Measurements from ENCODE around the gene MYO5B. TPM values are rescaled to one million over a fixed set of nuclear protein-coding genes. Genes with fewer than 3 reads are reported as not detected.
A peak's percentile ranks its signal among the peaks of the same experiment; 100 is the strongest.

Gene MYO5B
- total RNA-seq, 1 donor from 2014 or later: 1.5 TPM

DNA sequence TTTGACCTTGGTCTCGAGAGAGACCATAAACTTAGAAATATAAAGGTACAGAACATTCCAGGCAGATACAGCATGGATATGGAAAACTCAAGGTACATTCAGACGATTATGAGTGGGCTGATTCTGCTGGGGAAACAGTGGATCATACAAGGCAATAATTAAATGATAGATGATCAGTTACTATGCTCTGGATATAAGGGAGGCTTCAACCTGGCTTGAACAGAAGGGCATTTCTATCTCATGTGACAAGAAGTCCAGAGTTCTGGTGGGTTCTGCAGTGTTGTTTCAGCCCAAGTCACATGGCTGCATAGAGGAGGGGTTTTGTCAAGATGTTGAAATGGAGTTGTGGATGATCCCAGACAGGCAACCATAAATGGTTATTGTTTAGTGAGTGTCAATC lies 23.5 kb downstream of the MYO5B start:
- H3K4me1 Mint-ChIP-seq (ENCODE audit: unreplicated experiment): no peaks in the 10 kb centered on the region
- no peak overlapping the region for H3K27ac Mint-ChIP-seq (ENCODE audit: unreplicated experiment)
- TF ChIP-seq, protein P1, sequence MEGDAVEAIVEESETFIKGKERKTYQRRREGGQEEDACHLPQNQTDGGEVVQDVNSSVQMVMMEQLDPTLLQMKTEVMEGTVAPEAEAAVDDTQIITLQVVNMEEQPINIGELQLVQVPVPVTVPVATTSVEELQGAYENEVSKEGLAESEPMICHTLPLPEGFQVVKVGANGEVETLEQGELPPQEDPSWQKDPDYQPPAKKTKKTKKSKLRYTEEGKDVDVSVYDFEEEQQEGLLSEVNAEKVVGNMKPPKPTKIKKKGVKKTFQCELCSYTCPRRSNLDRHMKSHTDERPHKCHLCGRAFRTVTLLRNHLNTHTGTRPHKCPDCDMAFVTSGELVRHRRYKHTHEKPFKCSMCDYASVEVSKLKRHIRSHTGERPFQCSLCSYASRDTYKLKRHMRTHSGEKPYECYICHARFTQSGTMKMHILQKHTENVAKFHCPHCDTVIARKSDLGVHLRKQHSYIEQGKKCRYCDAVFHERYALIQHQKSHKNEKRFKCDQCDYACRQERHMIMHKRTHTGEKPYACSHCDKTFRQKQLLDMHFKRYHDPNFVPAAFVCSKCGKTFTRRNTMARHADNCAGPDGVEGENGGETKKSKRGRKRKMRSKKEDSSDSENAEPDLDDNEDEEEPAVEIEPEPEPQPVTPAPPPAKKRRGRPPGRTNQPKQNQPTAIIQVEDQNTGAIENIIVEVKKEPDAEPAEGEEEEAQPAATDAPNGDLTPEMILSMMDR (IDR thresholded peaks at IDR 0.05; ENCODE audit: unreplicated experiment): no peak
- peaks cover 2% of the 10 kb centered on the region for H3K27me3 Mint-ChIP-seq (ENCODE audit: unreplicated experiment)
- H3K4me3 Mint-ChIP-seq (ENCODE audit: unreplicated experiment): no peak overlapping the region
- no peak for DNase-seq (ENCODE audit: low spot score)
- H3K9me3 Mint-ChIP-seq (ENCODE audit: unreplicated experiment): no peaks in the 10 kb centered on the region
- no peaks in the 10 kb centered on the region for H3K36me3 Mint-ChIP-seq (ENCODE audit: low read depth, unreplicated experiment)

DNA sequence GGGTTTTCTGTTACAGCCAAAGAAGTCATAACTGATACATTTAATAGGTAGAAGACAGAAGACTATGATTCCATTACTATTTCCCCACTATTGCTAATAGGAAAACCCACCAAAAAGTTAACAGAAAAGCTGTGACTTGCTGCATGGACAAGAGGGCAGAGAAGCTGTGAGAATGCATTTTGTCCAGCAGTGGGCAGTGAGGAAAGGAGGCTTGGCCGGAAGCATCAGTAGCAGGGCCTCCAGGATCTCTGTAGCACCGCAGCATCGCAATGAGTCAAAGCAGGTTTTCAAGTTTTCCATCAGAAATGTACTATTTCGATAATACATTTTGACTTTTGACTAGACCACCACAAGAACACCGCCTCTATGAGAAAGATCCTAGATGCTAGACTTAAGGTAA lies 24.9 kb downstream of the MYO5B start:
- Mint-ChIP-seq H3K9me3 (ENCODE audit: unreplicated experiment) (no peaks in the 10 kb centered on the region), H3K4me1 (ENCODE audit: unreplicated experiment) (no peaks in the 10 kb centered on the region), H3K36me3 (ENCODE audit: low read depth, unreplicated experiment) (no peaks in the 10 kb centered on the region), H3K27me3 (ENCODE audit: unreplicated experiment) (peaks cover 2% of the 10 kb centered on the region), H3K4me3 (ENCODE audit: unreplicated experiment) (no peak overlapping the region), H3K27ac (ENCODE audit: unreplicated experiment) (no peak overlapping the region)
- DNase-seq (ENCODE audit: low spot score): peak; percentile 19
- TF ChIP-seq, protein P1 (IDR thresholded peaks at IDR 0.05; ENCODE audit: unreplicated experiment): no peak

DNA sequence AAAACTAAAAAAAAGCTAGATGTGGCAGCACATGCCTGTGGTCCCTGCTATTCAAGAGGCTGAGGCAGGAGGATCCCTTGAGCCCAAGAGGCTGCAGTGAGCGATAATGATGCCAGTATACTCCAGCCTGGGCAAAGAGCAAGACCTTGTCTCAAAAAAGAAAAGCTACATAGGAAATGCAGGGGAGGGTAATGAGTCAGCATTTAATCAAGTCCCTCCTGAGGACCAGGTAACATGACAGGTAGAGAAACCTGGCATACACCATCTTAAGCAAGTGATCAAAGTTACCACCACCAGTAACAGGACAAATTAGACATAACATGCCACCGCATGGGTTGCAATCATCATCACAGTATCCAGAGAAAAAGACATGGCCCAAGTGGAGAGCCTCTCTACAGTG lies 25.8 kb downstream of the MYO5B start:
- Mint-ChIP-seq H3K4me3 (ENCODE audit: unreplicated experiment) (no peak overlapping the region), H3K27me3 (ENCODE audit: unreplicated experiment) (peaks cover 2% of the 10 kb centered on the region), H3K4me1 (ENCODE audit: unreplicated experiment) (no peaks in the 10 kb centered on the region), H3K36me3 (ENCODE audit: low read depth, unreplicated experiment) (no peaks in the 10 kb centered on the region), H3K27ac (ENCODE audit: unreplicated experiment) (no peak overlapping the region), H3K9me3 (ENCODE audit: unreplicated experiment) (no peaks in the 10 kb centered on the region)
- DNase-seq (ENCODE audit: low spot score): no peak
- TF ChIP-seq, protein P1 (IDR thresholded peaks at IDR 0.05; ENCODE audit: unreplicated experiment): no peak

DNA sequence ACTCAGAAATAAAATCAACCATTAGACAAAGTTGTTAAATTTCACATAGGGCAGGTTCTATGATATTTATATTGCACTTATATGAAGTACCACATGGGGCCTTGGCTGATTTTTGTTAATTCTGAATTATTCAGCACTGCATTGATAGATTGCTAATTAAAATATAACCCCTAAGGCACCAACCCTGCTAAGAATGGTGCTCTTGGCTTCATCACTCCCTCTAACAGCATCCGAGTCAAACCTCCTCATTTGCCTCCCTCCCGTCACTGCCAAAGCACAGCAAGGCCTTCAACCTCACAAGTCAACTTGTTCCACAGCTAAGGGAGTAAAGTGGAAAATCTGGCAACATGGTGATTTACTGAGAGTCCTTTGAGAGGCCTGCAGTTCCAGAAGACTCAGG lies 27.0 kb downstream of the MYO5B start:
- H3K4me3 Mint-ChIP-seq (ENCODE audit: unreplicated experiment): no peak overlapping the region
- H3K27me3 Mint-ChIP-seq (ENCODE audit: unreplicated experiment): no peaks in the 10 kb centered on the region
- TF ChIP-seq, protein P1 (IDR thresholded peaks at IDR 0.05; ENCODE audit: unreplicated experiment): no peak
- no peaks in the 10 kb centered on the region for H3K9me3 Mint-ChIP-seq (ENCODE audit: unreplicated experiment)
- no peaks in the 10 kb centered on the region for H3K36me3 Mint-ChIP-seq (ENCODE audit: low read depth, unreplicated experiment)
- no peak for DNase-seq (ENCODE audit: low spot score)
- H3K27ac Mint-ChIP-seq (ENCODE audit: unreplicated experiment): no peak overlapping the region
- H3K4me1 Mint-ChIP-seq (ENCODE audit: unreplicated experiment): no peaks in the 10 kb centered on the region

DNA sequence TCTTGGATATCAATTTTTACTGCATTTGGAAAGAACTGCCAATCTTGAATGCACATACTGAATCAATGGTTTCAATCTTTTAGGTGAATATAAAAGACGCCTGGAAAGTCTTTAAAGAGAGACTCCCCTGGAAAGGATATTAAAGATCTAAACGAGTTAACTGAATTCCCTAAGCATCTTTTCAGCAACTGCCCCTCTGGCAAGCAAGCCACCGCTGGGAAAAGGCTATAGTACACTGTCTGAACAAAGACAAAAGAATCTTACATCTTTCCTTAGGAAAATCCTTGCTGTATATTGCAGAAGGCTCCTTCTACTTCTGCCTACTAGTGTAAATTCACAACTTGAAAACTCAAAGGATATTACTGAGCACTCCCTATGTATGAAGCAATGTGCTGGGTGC lies 28.0 kb downstream of the MYO5B start:
- Mint-ChIP-seq H3K36me3 (ENCODE audit: low read depth, unreplicated experiment) (no peaks in the 10 kb centered on the region), H3K27me3 (ENCODE audit: unreplicated experiment) (peaks cover 1% of the 10 kb centered on the region), H3K4me1 (ENCODE audit: unreplicated experiment) (no peaks in the 10 kb centered on the region), H3K4me3 (ENCODE audit: unreplicated experiment) (no peak overlapping the region), H3K27ac (ENCODE audit: unreplicated experiment) (no peak overlapping the region), H3K9me3 (ENCODE audit: unreplicated experiment) (no peaks in the 10 kb centered on the region)
- TF ChIP-seq, protein P1 (IDR thresholded peaks at IDR 0.05; ENCODE audit: unreplicated experiment): no peak
- DNase-seq (ENCODE audit: low spot score): no peak
